Smooth muscle cell of the coronary artery (primary cell): ENCODE data around the gene EFCAB5. TPM values are rescaled to one million over a fixed set of nuclear protein-coding genes. Genes with fewer than 3 reads are reported as not detected.

ENCODE experiments used
- total RNA-seq: library from RNA; depleted of rRNA; stranded (reverse); fragments of >200 nt; gene quantifications from 2 replicates; pipeline ENCODE4 v1.2.3, GENCODE V29; 2014; ENCODE audit warnings: low replicate concordance

The EFCAB5 gene
- 0.35 TPM in 1 of 2 replicates, not detected in the other for total RNA-seq

GRCh38 chr17:29941334-29941733 is at the start of gene EFCAB5:
Gene EFCAB5 (plus strand): TSS chr17:29941634. CDS start chr17:29941797, 163 bp downstream.

GRCh38 chr17:29929533-29930408 is 11.7 kb upstream of the EFCAB5 start, which contains the start of gene SSH2:
Gene SSH2 (minus strand): TSS chr17:29930228. CDS start chr17:29930000, 228 bp downstream.

GRCh38 chr17:30116661-30117551 is 175.5 kb downstream of the EFCAB5 start, which contains the start of gene NSRP1:
Gene NSRP1 (plus strand): TSS chr17:30116816. CDS start chr17:30116844, 28 bp downstream.

Other genes with a start within 250 kb of the EFCAB5 start
- 7.4 and 10.2 TPM in 2 replicates for gene SSH2, start 11.4 kb upstream of the EFCAB5 start, total RNA-seq
- gene NSRP1, start 175.2 kb downstream of the EFCAB5 start, total RNA-seq, result 7.1 and 8.5 TPM in 2 replicates